MM.1S (cell line): ENCODE data around the gene PRR23E.

Experiments used
- DNase-seq: peaks from one replicate; pipeline ENCODE4 v3.0.0-alpha.2; 2015
- H2AFZ ChIP-seq: fragments of 300-600 bp; sonication (generic); 2 replicates; pipeline ENCODE4 v1.6.0; 2016; ENCODE audit warnings: antibody characterized with exemption, low read length
- H3F3A ChIP-seq: fragments of 300-600 bp; sonication (generic); 2 replicates; pipeline ENCODE4 v1.6.1; 2016; ENCODE audit warnings: mild to moderate bottlenecking, antibody characterized with exemption, low read length, moderate library complexity, mixed read lengths; ENCODE audit not compliant: insufficient read depth
- H3K27ac ChIP-seq: fragments of 300-600 bp; sonication (generic); 2 replicates; pipeline ENCODE4 v1.5.1; 2016; ENCODE audit warnings: mild to moderate bottlenecking, low read length
- H3K27me3 ChIP-seq: fragments of 300-600 bp; sonication (generic); replicated peaks from 2 replicates; pipeline ENCODE4 v1.6.0; 2016; ENCODE audit warnings: low read length; ENCODE audit not compliant: insufficient read depth
- H3K36me3 ChIP-seq: fragments of 300-600 bp; sonication (generic); replicated peaks from 2 replicates; pipeline ENCODE4 v1.6.1; 2016; ENCODE audit warnings: mild to moderate bottlenecking, low read length, mixed read lengths; ENCODE audit not compliant: insufficient read depth
- H3K4me1 ChIP-seq: fragments of 300-600 bp; sonication (generic); 2 replicates; pipeline ENCODE4 v1.6.1; 2016; ENCODE audit warnings: low read length, mixed read lengths
- H3K4me2 ChIP-seq: fragments of 300-600 bp; sonication (generic); 2 replicates; pipeline ENCODE4 v1.6.0; 2016; ENCODE audit warnings: low read depth, low read length
- H3K4me3 ChIP-seq: fragments of 300-600 bp; sonication (generic); 2 replicates; pipeline ENCODE4 v1.5.1; 2016; ENCODE audit warnings: low read length, mixed read lengths
- H3K79me2 ChIP-seq: fragments of 300-600 bp; sonication (generic); 2 replicates; pipeline ENCODE4 v1.6.1; 2016; ENCODE audit warnings: mixed run types, low read length, mixed read lengths
- H3K9ac ChIP-seq: fragments of 300-600 bp; sonication (generic); 2 replicates; pipeline ENCODE4 v1.6.1; 2016; ENCODE audit warnings: low read length, mixed read lengths
- H3K9me2 ChIP-seq: fragments of 300-600 bp; sonication (generic); replicated peaks from 2 replicates; pipeline ENCODE4 v1.6.1; 2016; ENCODE audit warnings: mild to moderate bottlenecking, low read length, mixed read lengths; ENCODE audit not compliant: insufficient read depth
- H3K9me3 ChIP-seq: fragments of 300-600 bp; sonication (generic); replicated peaks from 2 replicates; pipeline ENCODE4 v1.6.1; 2016; ENCODE audit warnings: mild to moderate bottlenecking, low read length, mixed read lengths; ENCODE audit not compliant: insufficient read depth
- H4K20me1 ChIP-seq: fragments of 300-600 bp; sonication (generic); 2 replicates; pipeline ENCODE4 v1.6.1; 2016; ENCODE audit warnings: mild to moderate bottlenecking, low read length, moderate library complexity, mixed read lengths; ENCODE audit not compliant: insufficient read depth
- CTCF ChIP-seq: fragments of 300-600 bp; sonication (generic); IDR thresholded peaks from 2 replicates; pipeline ENCODE4 v1.5.1; 2016; ENCODE audit warnings: antibody characterized with exemption, low read length, mixed read lengths
- EZH2 ChIP-seq: fragments of 300-600 bp; sonication (generic); optimal IDR thresholded peaks from 2 replicates; pipeline ENCODE3; 2017; ENCODE audit warnings: low read depth, mild to moderate bottlenecking, antibody characterized with exemption, low read length, mixed read lengths
- EZH2phosphoT487 ChIP-seq: fragments of 300-600 bp; sonication (generic); IDR thresholded peaks from 2 replicates; pipeline ENCODE4 v1.6.1; 2018; ENCODE audit warnings: antibody characterized with exemption, low read length

The PRR23E gene

GRCh38 chr3:127184870-127185216 lies 8.1 kb upstream of the PRR23E start:
- no peak overlapping the region for H3K4me2 ChIP-seq
- H3K27me3 ChIP-seq, result no peaks in the 10 kb centered on the region
- no peaks in the 10 kb centered on the region for H3F3A ChIP-seq
- H3K27ac ChIP-seq, result no peak overlapping the region
- no peak overlapping the region for H2AFZ ChIP-seq
- no peaks in the 10 kb centered on the region for H3K9me3 ChIP-seq
- no peaks in the 10 kb centered on the region for H4K20me1 ChIP-seq
- H3K9me2 ChIP-seq, result no peaks in the 10 kb centered on the region
- H3K79me2 ChIP-seq, result no peaks in the 10 kb centered on the region
- no peak for DNase-seq
- TF ChIP-seq EZH2 (no peak), EZH2phosphoT487 (no peak), CTCF (no peak)
- no peak overlapping the region for H3K4me3 ChIP-seq
- no peaks in the 10 kb centered on the region for H3K4me1 ChIP-seq
- no peak overlapping the region for H3K9ac ChIP-seq
- H3K36me3 ChIP-seq, result no peaks in the 10 kb centered on the region

GRCh38 chr3:127185268-127185667 lies 7.7 kb upstream of the PRR23E start:
- Histone ChIP-seq H2AFZ (no peak overlapping the region), H3K4me2 (no peak overlapping the region), H3K9ac (no peak overlapping the region), H3F3A (no peaks in the 10 kb centered on the region), H3K9me3 (no peaks in the 10 kb centered on the region), H3K27ac (no peak overlapping the region), H3K4me1 (no peaks in the 10 kb centered on the region), H3K27me3 (no peaks in the 10 kb centered on the region), H3K4me3 (no peak overlapping the region), H3K36me3 (no peaks in the 10 kb centered on the region), H3K9me2 (no peaks in the 10 kb centered on the region), H4K20me1 (no peaks in the 10 kb centered on the region), H3K79me2 (no peaks in the 10 kb centered on the region)
- no peak for TF ChIP-seq CTCF
- no peak for TF ChIP-seq EZH2phosphoT487
- no peak for TF ChIP-seq EZH2
- DNase-seq, result no peak

DNA sequence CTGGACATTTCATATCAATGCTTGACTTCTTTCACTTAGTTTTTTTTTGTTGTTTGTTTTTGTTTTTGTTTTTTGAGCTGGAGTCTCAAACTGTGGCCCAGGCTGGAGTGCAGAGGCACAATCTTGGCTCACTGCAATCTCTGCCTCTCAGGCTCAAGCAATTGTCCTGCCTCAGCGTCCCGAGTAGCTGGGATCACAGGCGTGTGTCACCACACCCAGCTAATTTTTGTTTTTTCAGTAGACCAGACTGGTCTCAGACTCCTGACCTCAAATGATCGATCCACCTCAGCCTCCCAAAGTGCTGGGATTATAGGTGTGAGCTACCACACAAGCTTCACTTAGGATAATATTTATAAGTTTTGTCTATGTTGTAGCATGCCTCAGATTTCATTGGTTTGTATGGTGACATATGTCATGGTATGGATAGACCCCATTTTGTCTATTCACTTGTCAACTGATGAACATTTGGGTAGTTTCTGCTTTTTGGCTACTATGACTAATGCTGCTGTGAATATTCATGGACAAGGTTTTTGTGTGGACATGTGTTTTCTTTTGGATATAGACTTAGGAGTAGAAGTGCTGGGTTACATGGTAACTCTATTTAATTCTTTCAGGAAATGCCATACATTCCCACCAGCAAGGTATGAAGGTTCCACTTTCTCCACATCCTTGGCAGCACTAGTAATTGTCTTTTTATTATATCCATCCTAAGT lies 6.8 kb upstream of the PRR23E start:
- Histone ChIP-seq H4K20me1 (no peaks in the 10 kb centered on the region), H3K27me3 (no peaks in the 10 kb centered on the region), H3K9me3 (no peaks in the 10 kb centered on the region), H3K36me3 (no peaks in the 10 kb centered on the region), H3K4me1 (no peaks in the 10 kb centered on the region), H3K9me2 (no peaks in the 10 kb centered on the region), H3K4me2 (no peak overlapping the region), H3K9ac (no peak overlapping the region), H3K4me3 (no peak overlapping the region), H2AFZ (no peak overlapping the region), H3K27ac (no peak overlapping the region), H3F3A (no peaks in the 10 kb centered on the region), H3K79me2 (no peaks in the 10 kb centered on the region)
- DNase-seq, result no peak
- TF ChIP-seq CTCF, result no peak
- no peak for TF ChIP-seq EZH2
- TF ChIP-seq EZH2phosphoT487, result no peak
